ENCODE data around the gene FLYWCH1. TPM values are rescaled to one million over a fixed set of nuclear protein-coding genes. Genes with fewer than 3 reads are reported as not detected.

FLYWCH1 gene
- total and polyA plus RNA-seq, 9 of the 15 experiments (the other 6 are each of a cell fraction or from before 2014, with no cell fraction given), result 0.18 to 33.6 (median 11.3) TPM

DNA sequence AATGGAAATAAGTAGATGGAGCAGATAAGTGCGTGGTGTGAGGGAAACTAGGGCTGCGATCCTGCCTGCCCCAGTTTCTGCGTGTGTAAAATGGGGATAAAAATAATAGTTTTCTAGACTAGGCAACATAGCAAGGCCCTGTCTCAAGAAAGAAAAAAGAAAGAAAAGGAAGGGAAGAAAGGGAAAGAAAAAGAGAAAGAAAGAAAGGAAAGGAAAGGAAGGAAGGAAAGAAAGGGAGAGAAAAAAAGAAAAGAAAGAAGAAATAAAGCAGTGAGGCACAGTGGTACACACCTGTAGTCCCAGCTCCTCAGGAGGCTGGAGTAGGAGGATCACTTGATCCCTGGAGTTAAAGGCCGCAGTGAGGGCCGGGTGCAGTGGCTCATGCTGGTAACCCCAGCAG lies 70.7 kb downstream of the FLYWCH1 start (continued):
- TF ChIP-seq, protein P1, sequence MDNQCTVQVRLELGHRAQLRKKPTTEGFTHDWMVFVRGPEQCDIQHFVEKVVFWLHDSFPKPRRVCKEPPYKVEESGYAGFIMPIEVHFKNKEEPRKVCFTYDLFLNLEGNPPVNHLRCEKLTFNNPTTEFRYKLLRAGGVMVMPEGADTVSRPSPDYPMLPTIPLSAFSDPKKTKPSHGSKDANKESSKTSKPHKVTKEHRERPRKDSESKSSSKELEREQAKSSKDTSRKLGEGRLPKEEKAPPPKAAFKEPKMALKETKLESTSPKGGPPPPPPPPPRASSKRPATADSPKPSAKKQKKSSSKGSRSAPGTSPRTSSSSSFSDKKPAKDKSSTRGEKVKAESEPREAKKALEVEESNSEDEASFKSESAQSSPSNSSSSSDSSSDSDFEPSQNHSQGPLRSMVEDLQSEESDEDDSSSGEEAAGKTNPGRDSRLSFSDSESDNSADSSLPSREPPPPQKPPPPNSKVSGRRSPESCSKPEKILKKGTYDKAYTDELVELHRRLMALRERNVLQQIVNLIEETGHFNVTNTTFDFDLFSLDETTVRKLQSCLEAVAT (IDR thresholded peaks at IDR 0.05), result peak in 1 of 2 experiments; percentile 60; a peak in 1 of 4 replicates
- TF ChIP-seq ESRRB (CRISPR knock-in tag; IDR thresholded peaks at IDR 0.05; ENCODE audit: borderline replicate concordance) (no peak), NEUROD1 (IDR thresholded peaks at IDR 0.05; ENCODE audit: borderline replicate concordance, low read depth, low read length, partially characterized antibody) (no peak), HNRNPK (IDR thresholded peaks at IDR 0.05; ENCODE audit: low read depth, low read length, poor library complexity, severe bottlenecking) (no peak), MYNN (IDR thresholded peaks at IDR 0.05) (no peak), MYNN (CRISPR knock-in tag; IDR thresholded peaks at IDR 0.05) (no peak), HDAC1 (IDR thresholded peaks at IDR 0.05) (peak; percentile 16 to 28; a peak in 2 of 4 replicates), POU5F1 (IDR thresholded peaks at IDR 0.05; ENCODE audit: borderline replicate concordance, low read depth, low read length, partially characterized antibody) (no peak), NELFE (IDR thresholded peaks at IDR 0.05; ENCODE audit: insufficient read depth, insufficient read length) (no peak), KLF10 (CRISPR knock-in tag; IDR thresholded peaks at IDR 0.05) (no peak), CBX1 (IDR thresholded peaks at IDR 0.05; ENCODE audit: low read depth) (no peak), SMARCA5 (IDR thresholded peaks at IDR 0.05) (peak; percentile 90; the same call in 1 of the 2 replicates), RNF2 (IDR thresholded peaks at IDR 0.05) (no peak), ZNF253 (CRISPR knock-in tag; conservative IDR thresholded peaks at IDR 0.05) (no peak), FIP1L1 (IDR thresholded peaks at IDR 0.05; ENCODE audit: low read depth, low read length, poor library complexity, severe bottlenecking) (no peak), TAL1 (IDR thresholded peaks at IDR 0.05) (0 out of 2 replicates have a peak, but pooled peaks have one; percentile 17), MTA2 (IDR thresholded peaks at IDR 0.05; ENCODE audit: low read depth) (peak; percentile 48; the same call in 1 of the 2 replicates), NFE2L1 (tag; IDR thresholded peaks at IDR 0.05; ENCODE audit: borderline replicate concordance, low read depth) (no peak), ZNF354B (CRISPR knock-in tag; IDR thresholded peaks at IDR 0.05) (no peak), SMARCC2 (IDR thresholded peaks at IDR 0.05; ENCODE audit: low read depth) (no peak)
- TF ChIP-seq, protein P2, sequence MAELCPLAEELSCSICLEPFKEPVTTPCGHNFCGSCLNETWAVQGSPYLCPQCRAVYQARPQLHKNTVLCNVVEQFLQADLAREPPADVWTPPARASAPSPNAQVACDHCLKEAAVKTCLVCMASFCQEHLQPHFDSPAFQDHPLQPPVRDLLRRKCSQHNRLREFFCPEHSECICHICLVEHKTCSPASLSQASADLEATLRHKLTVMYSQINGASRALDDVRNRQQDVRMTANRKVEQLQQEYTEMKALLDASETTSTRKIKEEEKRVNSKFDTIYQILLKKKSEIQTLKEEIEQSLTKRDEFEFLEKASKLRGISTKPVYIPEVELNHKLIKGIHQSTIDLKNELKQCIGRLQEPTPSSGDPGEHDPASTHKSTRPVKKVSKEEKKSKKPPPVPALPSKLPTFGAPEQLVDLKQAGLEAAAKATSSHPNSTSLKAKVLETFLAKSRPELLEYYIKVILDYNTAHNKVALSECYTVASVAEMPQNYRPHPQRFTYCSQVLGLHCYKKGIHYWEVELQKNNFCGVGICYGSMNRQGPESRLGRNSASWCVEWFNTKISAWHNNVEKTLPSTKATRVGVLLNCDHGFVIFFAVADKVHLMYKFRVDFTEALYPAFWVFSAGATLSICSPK (IDR thresholded peaks at IDR 0.05; ENCODE audit: borderline replicate concordance), result peak; percentile 96; the same call in 1 of the 2 replicates
- TF ChIP-seq, protein P3, sequence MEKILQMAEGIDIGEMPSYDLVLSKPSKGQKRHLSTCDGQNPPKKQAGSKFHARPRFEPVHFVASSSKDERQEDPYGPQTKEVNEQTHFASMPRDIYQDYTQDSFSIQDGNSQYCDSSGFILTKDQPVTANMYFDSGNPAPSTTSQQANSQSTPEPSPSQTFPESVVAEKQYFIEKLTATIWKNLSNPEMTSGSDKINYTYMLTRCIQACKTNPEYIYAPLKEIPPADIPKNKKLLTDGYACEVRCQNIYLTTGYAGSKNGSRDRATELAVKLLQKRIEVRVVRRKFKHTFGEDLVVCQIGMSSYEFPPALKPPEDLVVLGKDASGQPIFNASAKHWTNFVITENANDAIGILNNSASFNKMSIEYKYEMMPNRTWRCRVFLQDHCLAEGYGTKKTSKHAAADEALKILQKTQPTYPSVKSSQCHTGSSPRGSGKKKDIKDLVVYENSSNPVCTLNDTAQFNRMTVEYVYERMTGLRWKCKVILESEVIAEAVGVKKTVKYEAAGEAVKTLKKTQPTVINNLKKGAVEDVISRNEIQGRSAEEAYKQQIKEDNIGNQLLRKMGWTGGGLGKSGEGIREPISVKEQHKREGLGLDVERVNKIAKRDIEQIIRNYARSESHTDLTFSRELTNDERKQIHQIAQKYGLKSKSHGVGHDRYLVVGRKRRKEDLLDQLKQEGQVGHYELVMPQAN (IDR thresholded peaks at IDR 0.05; ENCODE audit: borderline replicate concordance), result peak; percentile 58; the same call in 1 of the 2 replicates
- TF ChIP-seq, protein P4, sequence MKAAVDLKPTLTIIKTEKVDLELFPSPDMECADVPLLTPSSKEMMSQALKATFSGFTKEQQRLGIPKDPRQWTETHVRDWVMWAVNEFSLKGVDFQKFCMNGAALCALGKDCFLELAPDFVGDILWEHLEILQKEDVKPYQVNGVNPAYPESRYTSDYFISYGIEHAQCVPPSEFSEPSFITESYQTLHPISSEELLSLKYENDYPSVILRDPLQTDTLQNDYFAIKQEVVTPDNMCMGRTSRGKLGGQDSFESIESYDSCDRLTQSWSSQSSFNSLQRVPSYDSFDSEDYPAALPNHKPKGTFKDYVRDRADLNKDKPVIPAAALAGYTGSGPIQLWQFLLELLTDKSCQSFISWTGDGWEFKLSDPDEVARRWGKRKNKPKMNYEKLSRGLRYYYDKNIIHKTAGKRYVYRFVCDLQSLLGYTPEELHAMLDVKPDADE (conservative IDR thresholded peaks at IDR 0.05; ENCODE audit: control insufficient read depth, low read depth, low read length), result no peak

Measured in K562 (cell line).